H9 (cell line): ENCODE data around the gene LRP1B. TPM values are rescaled to one million over a fixed set of nuclear protein-coding genes. Genes with fewer than 3 reads are reported as not detected.

Source experiments
- DNase-seq: peaks from one replicate; pipeline ENCODE4 v3.0.0-alpha.2; 2017
- H2AFZ ChIP-seq: one replicate; pipeline ENCODE4 v1.6.1; 2013; ENCODE audit warnings: mild to moderate bottlenecking, low read length, control low read depth, moderate library complexity
- H2AK5ac ChIP-seq: 2 replicates; pipeline ENCODE4 v1.6.1; 2013; ENCODE audit warnings: low read length, control low read depth, mixed read lengths; ENCODE audit not compliant: insufficient read length
- H2BK120ac ChIP-seq: one replicate; pipeline ENCODE4 v1.6.1; 2013; ENCODE audit warnings: low read depth, mild to moderate bottlenecking, low read length, control low read depth, inconsistent platforms; ENCODE audit not compliant: poor library complexity, severe bottlenecking
- H2BK12ac ChIP-seq: 2 replicates; pipeline ENCODE4 v1.6.1; 2013; ENCODE audit warnings: low read length, control low read depth, mixed read lengths, low read depth; ENCODE audit not compliant: insufficient read length
- H2BK15ac ChIP-seq: 2 replicates; pipeline ENCODE4 v1.6.1; 2013; ENCODE audit warnings: low read depth, low read length, control low read depth
- H2BK20ac ChIP-seq: one replicate; pipeline ENCODE4 v1.6.1; 2013; ENCODE audit warnings: low read depth, mild to moderate bottlenecking, low read length, control low read depth, inconsistent platforms; ENCODE audit not compliant: poor library complexity, severe bottlenecking
- H2BK5ac ChIP-seq: 2 replicates; pipeline ENCODE4 v1.6.1; 2013; ENCODE audit warnings: low read length, control low read depth, mixed read lengths; ENCODE audit not compliant: insufficient read length
- H3K14ac ChIP-seq: 2 replicates; pipeline ENCODE4 v1.6.1; 2013; ENCODE audit warnings: low read length, control low read depth; ENCODE audit not compliant: insufficient read depth
- H3K18ac ChIP-seq: 2 replicates; pipeline ENCODE4 v1.6.1; 2013; ENCODE audit warnings: low read depth, mild to moderate bottlenecking, mixed read lengths, low read length, control low read depth; ENCODE audit not compliant: insufficient read length
- H3K23ac ChIP-seq: 2 replicates; pipeline ENCODE4 v1.6.1; 2013; ENCODE audit warnings: low read length, control low read depth, mixed read lengths, low read depth; ENCODE audit not compliant: insufficient read length
- H3K23me2 ChIP-seq: 2 replicates; pipeline ENCODE4 v1.6.1; 2013; ENCODE audit warnings: low read depth, mild to moderate bottlenecking, mixed read lengths, low read length, control low read depth; ENCODE audit not compliant: insufficient read length, poor library complexity, severe bottlenecking
- H3K27ac ChIP-seq: 2 replicates; pipeline ENCODE4 v1.5.1; 2013; ENCODE audit warnings: low read length, control low read depth, mixed read lengths, low read depth; ENCODE audit not compliant: insufficient read length
- H3K27me3 ChIP-seq: 2 replicates; pipeline ENCODE4 v1.6.1; 2013; ENCODE audit warnings: low read length, control low read depth, inconsistent platforms; ENCODE audit not compliant: insufficient read depth
- H3K4ac ChIP-seq: 2 replicates; pipeline ENCODE4 v1.6.1; 2013; ENCODE audit warnings: low read depth, mild to moderate bottlenecking, control low read depth, inconsistent platforms, low read length, moderate library complexity
- H3K4me1 ChIP-seq: 2 replicates; pipeline ENCODE4 v1.6.1; 2013; ENCODE audit warnings: low read length, control low read depth, inconsistent platforms; ENCODE audit not compliant: insufficient read depth
- H3K4me2 ChIP-seq: 2 replicates; pipeline ENCODE4 v1.6.1; 2013; ENCODE audit warnings: low read length, control low read depth, mixed read lengths; ENCODE audit not compliant: insufficient read length, insufficient read depth
- H3K56ac ChIP-seq: 2 replicates; pipeline ENCODE4 v1.6.1; 2013; ENCODE audit warnings: low read depth, mild to moderate bottlenecking, mixed read lengths, low read length, control low read depth; ENCODE audit not compliant: insufficient read length
- H3K79me1 ChIP-seq: 2 replicates; pipeline ENCODE4 v1.6.1; 2013; ENCODE audit warnings: low read depth, mild to moderate bottlenecking, moderate library complexity, low read length, control low read depth, inconsistent platforms; ENCODE audit not compliant: insufficient read depth, poor library complexity, severe bottlenecking
- H3K79me2 ChIP-seq: 2 replicates; pipeline ENCODE4 v1.6.1; 2013; ENCODE audit warnings: low read length, control low read depth, inconsistent platforms; ENCODE audit not compliant: insufficient read depth
- H3K9ac ChIP-seq: 2 replicates; pipeline ENCODE4 v1.6.1; 2013; ENCODE audit warnings: low read length, control low read depth, mixed read lengths; ENCODE audit not compliant: insufficient read length; ENCODE audit errors: extremely low read depth
- H3K9me3 ChIP-seq: one replicate; pipeline ENCODE4 v1.6.1; 2013; ENCODE audit warnings: low read depth, low read length, inconsistent platforms; ENCODE audit not compliant: control insufficient read depth
- H3T11ph ChIP-seq: one replicate; pipeline ENCODE4 v1.6.1; 2013; ENCODE audit warnings: mild to moderate bottlenecking, low read length, control low read depth, inconsistent platforms
- H4K20me1 ChIP-seq: one replicate; pipeline ENCODE4 v1.6.1; 2013; ENCODE audit not compliant: control insufficient read depth, insufficient read length, insufficient read depth
- H4K5ac ChIP-seq: 2 replicates; pipeline ENCODE4 v1.6.1; 2013; ENCODE audit warnings: low read depth, mild to moderate bottlenecking, mixed read lengths, low read length, control low read depth; ENCODE audit not compliant: insufficient read length
- H4K8ac ChIP-seq: replicated peaks from 2 replicates; pipeline ENCODE4 v1.6.1; 2013; ENCODE audit warnings: low read length, control low read depth, mixed read lengths, low read depth; ENCODE audit not compliant: insufficient read length
- H4K91ac ChIP-seq: 2 replicates; pipeline ENCODE4 v1.6.1; 2013; ENCODE audit warnings: low read depth, mild to moderate bottlenecking, moderate library complexity, mixed read lengths, low read length, control low read depth; ENCODE audit not compliant: insufficient read length
- H3K27ac Mint-ChIP-seq, 3 experiments: 2 replicates in 2 of 3; 3 replicates in 1 of 3; pipeline ENCODE4 v1.8.0; 2020 to 2021; ENCODE audit warnings: mixed read lengths in 3 of 3, mild to moderate bottlenecking in 1 of 3, moderate library complexity in 1 of 3
- H3K27me3 Mint-ChIP-seq: 2 replicates; pipeline ENCODE4 v1.8.0; 2021; ENCODE audit warnings: low read depth, mild to moderate bottlenecking, moderate library complexity, mixed read lengths
- H3K36me3 Mint-ChIP-seq, 3 experiments: 2 replicates in 2 of 3; 3 replicates in 1 of 3; pipeline ENCODE4 v1.8.0; 2020 to 2021; ENCODE audit warnings: low read depth in 3 of 3, mixed read lengths in 3 of 3; ENCODE audit not compliant: insufficient read depth in 1 of 3
- H3K4me1 Mint-ChIP-seq, 2 experiments: 2 replicates each; pipeline ENCODE4 v1.8.0; 2020; ENCODE audit warnings: mixed read lengths in 2 of 2
- H3K4me3 Mint-ChIP-seq, 2 experiments: 2 replicates in 1 of 2; 3 replicates in 1 of 2; pipeline ENCODE4 v1.8.0; 2020 to 2021; ENCODE audit warnings: mild to moderate bottlenecking in 2 of 2, mixed read lengths in 2 of 2, moderate library complexity in 1 of 2
- H3K9me3 Mint-ChIP-seq, 2 experiments: 2 replicates in 1 of 2; 3 replicates in 1 of 2; pipeline ENCODE4 v1.8.0; 2020; ENCODE audit warnings: mild to moderate bottlenecking in 2 of 2, mixed read lengths in 2 of 2, moderate library complexity in 1 of 2
- CTCF ChIP-seq: fragments of 200-600 bp; sonication (generic); conservative IDR thresholded peaks from 3 replicates; pipeline ENCODE4 v1.8.0; 2021; ENCODE audit warnings: antibody characterized with exemption, mild to moderate bottlenecking
- WGBS: extraction: QIAGEN DNeasy Blood & Tissue Kit; methylation state at CpG from one replicate; pipeline ENCODE4 v1.1.7; 2013; ENCODE audit warnings: missing lambda C conversion rate, low lambda C conversion rate, mixed read lengths; ENCODE audit not compliant: insufficient read length; ENCODE audit errors: extremely low coverage; 5-methylcytosine and 5-hydroxymethylcytosine counted together
- total RNA-seq: library from RNA; stranded (reverse); gene quantifications from 2 replicates; pipeline ENCODE4 v1.2.1, GENCODE V29; 2021

LRP1B gene
- total RNA-seq, 1 experiment from 2014 or later: not detected

- Histone ChIP-seq H2BK120ac (no peak overlapping the region), H3K4me2 (no peak overlapping the region), H4K5ac (no peak overlapping the region), H3K56ac (no peak overlapping the region), H3K79me1 (no peaks in the 10 kb centered on the region), H4K91ac (no peak overlapping the region), H3K23ac (no peak overlapping the region), H2BK12ac (no peak overlapping the region), H4K8ac (no peak overlapping the region), H2AFZ (no peak overlapping the region), H3K4ac (no peak overlapping the region), H3K23me2 (no peaks in the 10 kb centered on the region), H2BK5ac (no peak overlapping the region), H2AK5ac (no peak overlapping the region), H3K4me1 (no peaks in the 10 kb centered on the region), H3T11ph (no peak overlapping the region), H2BK20ac (no peak overlapping the region), H3K18ac (no peak overlapping the region), H3K27me3 (no peaks in the 10 kb centered on the region), H3K14ac (no peak overlapping the region), H3K9ac (no peak overlapping the region), H4K20me1 (no peaks in the 10 kb centered on the region), H3K27ac (no peak overlapping the region), H3K79me2 (no peaks in the 10 kb centered on the region), H3K9me3 (no peaks in the 10 kb centered on the region), H2BK15ac (no peak overlapping the region)
- DNase-seq: no peak
- no peaks in the 10 kb centered on the region for H3K36me3 Mint-ChIP-seq
- TF ChIP-seq CTCF: no peak
- H3K27ac Mint-ChIP-seq: no peak overlapping the region
- H3K4me3 Mint-ChIP-seq: no peak overlapping the region
- H3K27me3 Mint-ChIP-seq: no peaks in the 10 kb centered on the region
- no peaks in the 10 kb centered on the region for H3K4me1 Mint-ChIP-seq
- H3K9me3 Mint-ChIP-seq: no peaks in the 10 kb centered on the region
- WGBS: no CpG with 5 or more reads among the region's 3 CpGs
These were observed 1874.7 kb downstream of the LRP1B start for GRCh38 chr2:140256080-140256479.
